Caki2 (cell line): ENCODE data around the gene ST6GALNAC3. TPM values are rescaled to one million over a fixed set of nuclear protein-coding genes. Genes with fewer than 3 reads are reported as not detected.

Source experiments
- DNase-seq: peaks from one replicate; pipeline ENCODE4 v3.0.0-alpha.2; 2015; ENCODE audit warnings: low read depth
- in situ Hi-C: cut with HindIII; loops from 2 replicates; pipeline ENCODE4 v1.10.0; 2016; ENCODE audit warnings: low sequenced_read_pairs, low pct_unique_long_range_greater_than_20kb, mixed read lengths
- total RNA-seq: library from RNA; depleted of rRNA; stranded (reverse); fragments of >200 nt; shearing (Covaris generic); gene quantifications from 2 replicates; pipeline ENCODE4 v1.2.3, GENCODE V29; 2014; ENCODE audit warnings: low replicate concordance

Gene ST6GALNAC3
- total RNA-seq, 1 experiment from 2014 or later: 0.81 TPM

DNA sequence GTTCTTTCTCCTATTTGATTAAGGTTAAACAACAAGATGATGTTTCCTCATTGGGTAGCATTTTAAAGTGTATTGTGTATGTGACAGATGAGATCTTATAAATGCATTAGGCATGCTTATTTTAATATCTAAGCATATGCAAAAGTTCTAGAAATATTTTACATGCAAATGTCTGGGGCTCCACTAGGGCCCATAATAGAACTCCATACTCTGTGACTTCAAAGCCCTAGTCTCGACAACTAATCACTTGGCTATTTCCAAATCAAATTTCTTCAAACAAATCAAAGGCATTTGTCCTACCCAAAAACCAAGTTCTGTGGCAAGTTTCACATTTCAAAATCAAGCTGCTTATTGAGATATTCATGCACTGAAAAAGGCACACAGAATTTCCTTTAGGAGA is 407.1 kb downstream of the ST6GALNAC3 start:
- in situ Hi-C loops: no loop called here

DNA sequence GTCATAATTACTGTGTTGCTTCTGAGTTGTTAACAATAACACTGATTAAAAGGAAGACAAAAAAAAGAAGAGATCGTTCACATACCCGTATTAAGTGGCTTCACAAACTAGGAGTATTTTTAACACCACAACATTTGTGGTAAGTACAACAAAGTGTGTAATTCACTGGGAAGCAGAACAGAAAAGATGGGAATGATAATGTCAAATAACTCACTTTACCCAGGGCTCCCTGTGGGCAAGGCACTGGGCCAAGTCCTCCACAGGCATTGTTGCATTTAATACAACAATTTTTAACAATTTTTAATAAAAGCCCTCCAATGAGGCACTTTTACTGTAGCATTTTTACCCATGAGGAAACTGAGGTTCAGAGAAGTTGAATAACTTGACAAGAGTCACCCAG is 407.7 kb downstream of the ST6GALNAC3 start:
- DNase-seq: no peak
- in situ Hi-C loops: no loop called here

More for the DNA sequence above, 407.1 kb downstream of the ST6GALNAC3 start:
- no peak for DNase-seq

DNA sequence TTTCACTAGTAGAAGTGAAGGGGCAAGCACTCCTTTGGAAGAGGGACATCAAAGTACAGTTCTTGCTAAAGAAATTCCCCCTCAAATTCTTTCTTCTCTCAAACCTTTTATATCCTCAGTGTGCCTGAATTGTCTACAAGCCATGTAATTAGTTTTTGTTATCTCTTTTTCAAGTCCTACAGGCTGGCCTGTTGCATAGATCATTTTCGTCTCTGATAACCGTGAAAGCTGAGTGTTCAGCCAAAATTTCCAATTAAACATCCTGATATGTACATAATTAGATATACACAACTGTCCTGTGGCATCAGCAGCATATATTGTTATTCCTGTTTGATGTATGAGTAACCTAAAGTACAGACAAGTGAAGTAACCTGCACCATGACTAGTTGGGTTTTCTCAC is 417.2 kb downstream of the ST6GALNAC3 start:
- in situ Hi-C loops: no loop called here
- no peak for DNase-seq

GRCh38 chr1:76492752-76493430 is 418.3 kb downstream of the ST6GALNAC3 start:
- in situ Hi-C loops: no loop called here

GRCh38 chr1:76494807-76495206 is 420.3 kb downstream of the ST6GALNAC3 start:
- in situ Hi-C loops: no loop called here
- DNase-seq: no peak

More at GRCh38 chr1:76492752-76493430, 418.3 kb downstream of the ST6GALNAC3 start:
- DNase-seq: no peak

DNA sequence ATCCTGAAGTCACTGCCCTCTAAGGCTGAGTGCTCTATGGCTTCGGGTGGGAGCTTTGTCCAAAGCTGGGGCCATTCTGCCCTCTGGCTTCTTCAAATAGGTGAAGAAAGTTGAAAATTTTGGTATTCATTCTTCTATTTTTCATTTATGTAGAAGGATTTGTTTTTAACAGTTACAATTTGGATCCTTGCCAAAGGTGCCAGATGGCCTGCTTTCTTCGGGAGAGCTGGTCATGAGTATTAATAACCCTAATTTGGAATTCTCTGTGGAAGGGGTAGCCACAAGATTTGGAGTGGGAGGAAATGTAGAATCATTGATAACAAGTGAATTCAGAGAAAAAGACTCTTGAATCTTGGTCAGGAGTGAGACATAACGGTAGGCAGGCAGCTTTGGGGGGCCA is 422.3 kb downstream of the ST6GALNAC3 start:
- in situ Hi-C loops: no loop called here
- no peak for DNase-seq

DNA sequence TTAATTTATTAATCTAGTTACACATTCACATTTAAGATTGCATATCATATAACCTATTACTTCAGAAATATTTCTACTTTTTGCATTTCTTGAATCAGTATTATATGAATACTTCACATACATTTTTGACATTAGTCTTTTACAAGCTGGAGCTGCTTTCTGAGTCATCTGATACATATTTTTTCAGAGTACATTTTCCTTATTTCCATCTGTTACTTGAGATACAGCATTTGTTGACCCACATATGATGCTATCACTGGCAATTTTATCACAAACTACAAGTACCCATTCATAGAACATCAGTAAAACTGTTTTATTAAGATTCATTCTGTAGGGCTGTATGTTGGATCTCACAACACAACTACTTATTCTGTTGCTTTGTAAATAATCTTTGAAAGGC is 425.6 kb downstream of the ST6GALNAC3 start:
- in situ Hi-C loops: no loop called here
- DNase-seq: no peak

DNA sequence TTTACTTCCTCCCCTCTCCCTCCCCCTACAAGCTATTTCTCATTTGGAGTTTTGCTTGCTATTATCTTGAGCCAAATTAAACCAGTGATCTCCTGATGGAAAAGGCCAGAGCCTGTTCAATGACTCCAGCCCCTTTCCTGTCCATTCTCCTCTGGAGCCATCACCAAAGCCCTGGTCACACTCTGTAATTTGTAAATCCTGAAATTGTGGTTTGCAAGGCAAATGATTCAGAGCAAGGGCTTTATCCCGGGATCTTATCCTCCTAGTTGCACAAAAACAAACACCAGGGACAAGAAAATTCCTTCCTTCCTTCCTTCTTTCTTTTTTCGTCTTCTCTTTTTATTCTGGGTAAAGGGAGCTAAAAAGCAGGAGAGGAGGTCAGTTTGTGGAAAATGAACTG is 426.6 kb downstream of the ST6GALNAC3 start:
- no peak for DNase-seq
- in situ Hi-C loops: no loop called here

- no peak for DNase-seq
- in situ Hi-C loops: no loop called here
Measured at GRCh38 chr1:76501586-76502219, 427.2 kb downstream of the ST6GALNAC3 start.

GRCh38 chr1:76503100-76503499 is 428.6 kb downstream of the ST6GALNAC3 start:
- in situ Hi-C loops: no loop called here
- no peak for DNase-seq

GRCh38 chr1:76503736-76504135 is 429.2 kb downstream of the ST6GALNAC3 start:
- no peak for DNase-seq
- in situ Hi-C loops: no loop called here

GRCh38 chr1:76507376-76507775 is 432.8 kb downstream of the ST6GALNAC3 start:
- DNase-seq: no peak
- in situ Hi-C loops: no loop called here

DNA sequence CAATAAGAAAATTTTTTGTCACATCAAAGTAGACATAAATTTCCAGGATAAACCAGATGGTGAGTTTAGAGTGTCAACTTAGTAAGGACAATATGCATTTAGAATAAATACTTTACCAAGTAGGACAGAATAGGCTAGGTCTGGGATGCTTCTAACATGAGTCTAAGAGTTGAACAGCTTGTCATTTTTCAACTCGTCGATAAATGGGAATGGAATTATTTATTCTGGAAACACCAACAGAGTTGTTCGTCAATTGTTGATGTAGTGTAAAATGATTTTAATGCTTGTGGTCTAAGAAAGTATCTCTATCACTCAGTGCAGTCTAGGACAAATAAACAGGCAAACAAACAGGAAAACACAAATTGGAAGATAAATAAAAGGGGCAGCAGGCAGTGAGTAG is 434.3 kb downstream of the ST6GALNAC3 start:
- in situ Hi-C loops: no loop called here
- DNase-seq: no peak

- DNase-seq: no peak
- in situ Hi-C loops: no loop called here
Measured at GRCh38 chr1:76510672-76511557, 436.4 kb downstream of the ST6GALNAC3 start.

DNA sequence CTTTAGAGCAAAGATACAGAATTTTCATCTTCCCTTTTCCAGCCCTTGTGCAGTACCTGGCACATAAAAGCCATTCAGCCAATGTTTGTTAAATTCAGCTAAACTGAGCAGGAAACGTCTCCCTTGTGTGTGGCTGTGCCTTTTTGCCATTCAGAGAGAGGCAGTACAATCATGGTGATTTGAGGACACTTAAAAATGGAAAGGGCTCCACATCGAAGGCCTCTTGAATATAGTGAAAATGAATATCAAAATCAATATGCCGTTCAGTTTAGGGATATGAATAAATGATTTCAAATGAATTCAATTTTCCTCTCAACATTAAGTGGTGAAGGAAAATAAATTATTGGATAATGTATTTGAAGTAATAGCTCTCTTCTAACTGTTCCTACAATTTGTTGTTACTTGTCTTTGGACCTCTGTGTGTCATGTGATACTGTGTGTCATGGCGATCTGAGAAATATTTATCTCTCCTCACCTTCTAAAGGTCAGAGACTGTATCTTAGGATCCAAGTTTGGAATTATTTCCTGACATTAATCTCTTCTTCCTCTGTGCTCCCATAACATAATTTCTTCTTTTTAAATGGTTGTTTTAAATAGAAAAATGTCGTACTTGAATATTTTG is 437.1 kb downstream of the ST6GALNAC3 start:
- in situ Hi-C loops: no loop called here
- no peak for DNase-seq

DNA sequence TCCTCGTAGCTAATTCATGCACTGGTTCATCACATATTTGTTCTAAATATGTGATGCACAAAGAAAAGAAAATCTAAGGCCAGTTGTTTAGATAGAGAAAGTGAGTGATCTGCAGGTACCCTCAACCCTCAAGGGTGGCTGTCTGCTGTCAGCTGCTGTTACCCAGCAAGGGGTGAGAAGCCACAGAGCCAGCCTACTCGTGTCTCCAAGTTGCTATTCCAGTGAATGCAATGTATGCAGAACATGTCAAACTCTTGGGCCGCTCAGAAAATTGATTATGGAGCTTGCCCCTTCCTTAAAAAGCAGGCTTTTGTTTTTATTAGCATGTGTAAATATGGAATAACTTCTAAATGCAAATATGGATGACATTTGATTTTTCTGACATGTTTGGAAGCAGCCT is 456.4 kb downstream of the ST6GALNAC3 start:
- in situ Hi-C loops: no loop called here
- no peak for DNase-seq

GRCh38 chr1:76541618-76542017 is 467.1 kb downstream of the ST6GALNAC3 start:
- no peak for DNase-seq
- in situ Hi-C loops: no loop called here

- in situ Hi-C loops: no loop called here
- no peak for DNase-seq
Measured at GRCh38 chr1:76542359-76542758, 467.8 kb downstream of the ST6GALNAC3 start.

GRCh38 chr1:76543495-76543894 is 468.9 kb downstream of the ST6GALNAC3 start:
- in situ Hi-C loops: no loop called here
- no peak for DNase-seq
